ENCODE data around the gene ACOX3.

- TF ChIP-seq POLR2AphosphoS5 (IDR thresholded peaks at IDR 0.05) (no peak), POLR2A (IDR thresholded peaks at IDR 0.05; ENCODE audit: low read depth) (no peak), CTCF (IDR thresholded peaks at IDR 0.05) (no peak)
Measured at GRCh38 chr4:8321771-8322170, 118.8 kb downstream of the ACOX3 start.

Measured in esophagus muscularis mucosa (tissue), 3 donors.